Activated CD4-positive, alpha-beta T cell treated with anti-CD3 and anti-CD28 coated beads, Interleukin-10, Interleukin-2, amounts not matched to agents 100 ng/mL and 50 ng/mL, durations not matched to agents 16 hours and 8 hours (primary cell): ENCODE results near the gene SLFN5.
"Not testable (repeated sequence)": the region's sequence is repeated elsewhere in the genome, so short reads cannot be mapped to it uniquely, and the experiment has no call there.

Experiments used
- DNase-seq: peaks from one replicate; pipeline ENCODE4 v3.0.0-alpha.2; 2020

Gene SLFN5

GRCh38 chr17:35242805-35243560 is at the start of gene SLFN5:
TSS of gene SLFN5 (plus strand) at chr17:35243072. CDS start at chr17:35258691, 15,619 bp downstream.
- peak; percentile 95 for DNase-seq

- not testable (repeated sequence) for DNase-seq
These were observed 48.9 kb upstream of the SLFN5 start, which contains the start of gene SLC35G3 for GRCh38 chr17:35194001-35194400. TSS of gene SLC35G3 (minus strand) at chr17:35194393. CDS start at chr17:35194307, 86 bp downstream.

GRCh38 chr17:35195062-35195461 is 47.8 kb upstream of the SLFN5 start:
- DNase-seq: not testable (repeated sequence)

DNA sequence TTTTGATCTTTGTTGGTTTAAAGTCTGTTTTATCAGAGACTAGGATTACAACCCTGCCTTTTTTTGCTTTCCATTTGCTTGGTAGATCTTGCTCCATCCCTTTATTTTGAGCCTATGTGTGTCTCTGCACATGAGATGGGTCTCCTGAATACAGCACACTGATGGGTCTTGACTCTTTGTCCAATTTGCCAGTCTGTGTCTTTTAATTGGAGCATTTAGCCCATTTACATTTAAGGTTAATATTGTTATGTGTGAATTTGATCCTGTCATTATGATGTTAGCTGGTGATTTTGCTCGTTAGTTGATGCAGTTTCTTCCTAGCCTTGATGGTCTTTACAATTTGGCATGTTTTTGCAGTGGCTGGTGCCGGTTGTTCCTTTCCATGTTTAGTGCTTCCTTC is 40.3 kb upstream of the SLFN5 start:
- not testable (repeated sequence) for DNase-seq

DNA sequence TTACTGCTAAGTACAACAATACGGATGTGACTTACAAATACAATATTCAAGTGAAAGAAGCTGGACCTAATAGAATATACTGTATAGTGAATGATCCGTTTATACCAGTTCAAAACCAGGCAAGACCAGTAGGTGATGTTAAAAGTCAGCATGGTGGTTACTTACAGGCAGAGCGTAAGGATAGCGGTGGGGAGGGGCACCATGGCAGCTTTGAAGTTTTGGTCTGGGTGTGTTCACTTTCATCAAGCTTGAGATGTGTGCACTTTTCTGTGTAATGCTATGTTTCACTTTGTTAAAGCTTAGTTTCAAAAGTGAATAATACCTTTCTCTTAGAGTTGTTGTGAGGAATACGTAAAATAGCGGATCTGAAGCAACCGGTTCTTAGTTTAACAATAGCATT is 32.1 kb upstream of the SLFN5 start:
- DNase-seq: no peak

DNA sequence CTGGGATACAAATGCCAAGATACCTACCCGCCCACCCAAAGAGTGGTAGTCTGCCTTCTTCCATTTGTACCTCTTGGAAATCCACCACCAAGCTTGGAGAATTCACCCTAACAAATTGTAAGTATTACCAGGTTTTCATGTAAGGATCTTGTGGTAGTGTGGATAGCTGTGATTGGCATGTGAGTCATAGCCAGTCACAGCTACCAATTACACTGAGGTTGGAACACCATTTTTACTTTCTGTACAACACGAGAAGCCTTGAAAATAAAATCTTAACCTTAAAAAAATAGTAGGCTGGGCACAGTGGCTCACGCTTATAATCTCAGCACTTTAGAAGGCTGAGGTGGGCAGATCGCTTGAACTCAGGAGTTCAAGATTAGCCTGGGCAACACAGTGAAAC is 30.2 kb upstream of the SLFN5 start:
- peak; percentile 46 for DNase-seq

DNA sequence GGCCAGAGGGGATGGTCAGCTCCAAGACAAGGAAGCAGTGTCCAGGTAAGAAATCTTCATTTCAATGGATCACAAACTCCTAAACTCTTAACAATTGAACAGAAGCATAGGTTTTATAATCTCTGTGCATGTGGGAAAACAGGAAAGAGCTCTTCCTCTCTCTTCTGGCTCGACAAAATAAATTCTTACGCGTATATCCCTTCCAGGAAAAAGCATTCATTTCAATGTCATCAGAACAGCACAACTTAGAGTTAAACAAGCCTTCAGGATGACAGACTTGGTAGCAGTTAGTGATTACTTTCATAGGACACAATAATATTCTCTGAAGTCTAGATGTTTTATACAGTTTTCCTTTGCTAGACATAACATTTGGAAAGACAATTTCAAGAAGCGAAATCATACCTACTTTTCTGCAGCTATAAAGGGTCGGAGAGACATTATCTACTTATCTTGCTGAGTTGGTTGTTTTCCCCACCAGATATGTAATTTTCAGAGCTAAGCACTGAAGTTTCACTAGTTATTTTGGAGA is 29.4 kb upstream of the SLFN5 start:
- peak; percentile 28 for DNase-seq

GRCh38 chr17:35214192-35214591 is 28.7 kb upstream of the SLFN5 start:
- DNase-seq: peak; percentile 89

DNA sequence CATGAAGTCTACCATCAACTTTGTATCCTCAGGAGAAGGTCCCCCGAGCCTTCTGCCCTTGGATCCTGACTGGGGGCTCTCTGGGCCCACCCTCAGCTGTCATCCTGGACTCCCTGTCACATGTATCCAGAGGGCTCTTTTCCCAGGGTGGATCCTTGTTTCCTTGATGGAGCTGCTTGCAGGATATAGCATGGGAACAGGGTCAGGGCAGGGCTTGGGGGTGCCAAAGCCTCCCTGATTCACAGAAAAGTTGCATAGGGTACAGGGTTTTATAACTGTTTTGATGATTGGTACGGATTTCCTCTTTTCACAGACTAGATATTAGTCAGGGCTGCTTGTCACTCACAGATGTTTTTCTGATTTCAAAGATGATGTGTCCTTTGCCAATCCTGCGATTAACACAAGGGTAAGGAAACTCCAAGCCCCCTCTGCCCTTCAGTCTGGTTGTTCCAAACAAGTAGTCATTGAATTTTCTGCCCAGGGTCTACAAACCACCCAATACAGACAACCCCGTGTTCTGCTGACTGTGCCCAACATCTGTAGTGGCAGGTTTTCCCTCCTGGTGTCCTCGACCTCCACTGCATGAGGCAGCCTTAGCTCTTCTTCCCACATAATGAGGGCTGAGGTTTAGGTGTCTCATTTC is 28.1 kb upstream of the SLFN5 start:
- peak; percentile 81 for DNase-seq

GRCh38 chr17:35217107-35217506 is 25.8 kb upstream of the SLFN5 start:
- DNase-seq: no peak

DNA sequence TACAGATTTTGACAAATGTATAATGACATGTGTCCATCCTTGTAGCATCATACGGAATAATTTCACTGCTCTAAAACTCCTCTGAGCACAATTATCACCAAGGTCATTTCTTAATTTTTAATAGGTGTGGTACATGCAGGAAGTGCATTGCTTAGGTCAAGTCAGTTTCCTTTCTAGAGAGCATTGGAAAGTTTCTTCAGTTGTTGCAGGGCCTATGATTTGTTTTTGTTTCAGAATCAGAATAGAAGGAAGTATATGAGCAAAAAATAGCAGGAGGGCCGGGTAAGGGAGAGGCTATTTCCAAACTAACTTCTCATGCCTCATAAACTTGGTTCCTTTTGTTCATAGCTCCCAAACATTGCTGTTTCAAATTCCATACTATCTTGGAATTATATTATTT is 24.0 kb upstream of the SLFN5 start:
- peak; percentile 30 for DNase-seq

DNA sequence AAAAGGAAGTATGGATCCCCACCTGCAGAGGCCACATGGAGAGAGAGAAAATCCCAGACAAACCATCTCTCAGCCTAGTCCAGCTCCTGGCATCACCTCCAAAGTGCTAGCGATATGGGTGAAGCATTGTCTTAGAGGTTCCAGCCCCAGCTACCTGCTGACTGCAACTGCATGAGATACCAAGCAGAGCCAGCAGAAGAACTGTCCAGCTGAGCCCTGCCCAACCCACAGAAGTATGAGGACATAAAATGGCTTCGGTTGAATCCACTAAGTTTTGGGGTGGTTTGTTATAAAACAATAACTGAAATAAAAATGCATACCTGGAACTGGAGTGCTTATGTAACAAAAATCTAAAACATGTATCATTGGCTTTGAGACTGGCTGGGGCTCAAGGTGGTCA is 20.4 kb upstream of the SLFN5 start:
- DNase-seq: no peak

- no peak for DNase-seq
These were observed 18.4 kb upstream of the SLFN5 start for GRCh38 chr17:35224436-35224835.

GRCh38 chr17:35227546-35227945 is 15.3 kb upstream of the SLFN5 start:
- DNase-seq: no peak

GRCh38 chr17:35229638-35230037 is 13.2 kb upstream of the SLFN5 start:
- DNase-seq: no peak

- DNase-seq: not testable (repeated sequence)
These were observed 8.6 kb upstream of the SLFN5 start for GRCh38 chr17:35234315-35234714.

GRCh38 chr17:35235289-35235688 is 7.6 kb upstream of the SLFN5 start:
- DNase-seq: no peak

DNA sequence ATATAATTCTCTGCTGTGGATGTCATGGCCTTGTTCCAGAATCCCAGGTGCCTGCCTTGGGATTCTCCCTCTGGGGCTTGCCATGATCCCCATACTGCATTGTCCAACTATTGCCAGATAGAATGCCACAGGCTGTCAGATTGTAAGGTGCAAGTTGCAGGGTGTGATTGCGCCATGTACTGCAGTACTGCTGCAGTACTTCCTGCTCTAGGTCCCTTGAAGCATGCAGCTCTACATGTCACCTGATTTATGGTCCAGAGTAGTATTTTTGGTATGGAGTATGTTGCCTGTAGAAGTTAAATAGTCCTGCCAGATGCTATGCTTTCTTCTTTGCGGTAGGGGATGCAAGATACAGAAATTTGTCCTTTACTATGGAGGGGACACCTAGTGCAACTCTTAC is 7.0 kb upstream of the SLFN5 start:
- no peak for DNase-seq

DNA sequence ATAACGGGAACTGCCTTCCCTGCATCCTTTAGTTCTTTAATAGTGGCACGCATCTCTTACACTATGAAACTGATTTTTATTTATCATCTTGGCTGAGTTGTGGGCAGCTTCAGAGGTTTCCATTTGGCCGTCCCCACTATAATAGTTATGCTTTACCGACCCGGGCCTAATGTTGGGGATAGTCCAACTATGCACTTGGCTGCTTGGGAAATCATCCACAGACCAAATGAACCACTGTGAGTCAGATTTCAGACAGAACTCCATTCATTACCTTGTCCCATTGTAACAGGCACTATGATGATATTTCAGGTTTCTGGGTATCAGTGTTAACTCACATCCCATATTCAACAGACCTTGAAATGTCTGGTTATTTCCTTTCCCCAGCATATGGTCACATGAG is 6.1 kb upstream of the SLFN5 start:
- no peak for DNase-seq

DNA sequence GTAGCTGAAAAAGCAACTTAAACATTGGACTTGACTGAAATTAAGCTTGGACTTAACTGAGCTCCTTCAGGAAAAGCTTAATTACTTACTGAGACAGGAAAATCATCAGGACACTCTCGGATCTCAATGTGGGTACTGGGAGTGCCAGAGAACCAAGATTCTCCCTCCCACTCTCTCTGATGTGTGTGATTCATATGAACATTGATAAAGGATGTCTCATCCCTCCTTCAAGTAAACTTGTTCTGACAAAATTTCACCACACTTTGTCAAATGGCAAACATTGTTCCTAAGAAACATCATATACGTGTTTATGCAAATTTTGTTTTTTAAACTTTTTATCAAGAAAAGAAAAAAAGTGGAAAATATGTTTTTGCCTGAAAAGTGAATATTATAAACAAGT is 4.1 kb upstream of the SLFN5 start:
- peak; percentile 41 for DNase-seq

- no peak for DNase-seq
These were observed 3.0 kb upstream of the SLFN5 start for GRCh38 chr17:35239823-35240222.

DNA sequence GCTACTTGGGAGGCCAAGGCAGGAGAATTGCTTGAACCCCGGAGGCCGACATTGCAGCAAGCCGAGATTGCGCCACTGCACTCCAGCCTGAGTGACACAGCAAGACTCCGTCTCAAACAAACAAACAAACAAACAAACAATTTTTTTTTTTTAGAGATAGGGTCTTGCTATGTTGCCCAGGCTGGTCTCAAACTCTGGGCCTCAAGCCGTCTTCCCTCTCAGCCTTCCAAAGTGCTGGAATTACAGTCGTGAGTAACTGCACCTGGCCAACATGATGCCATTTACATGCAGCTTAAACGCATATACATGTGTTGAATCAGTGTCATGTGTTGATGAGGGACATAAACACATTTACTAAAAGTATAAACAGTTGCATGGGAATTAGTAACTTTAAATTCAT is 2.0 kb upstream of the SLFN5 start:
- no peak for DNase-seq

DNA sequence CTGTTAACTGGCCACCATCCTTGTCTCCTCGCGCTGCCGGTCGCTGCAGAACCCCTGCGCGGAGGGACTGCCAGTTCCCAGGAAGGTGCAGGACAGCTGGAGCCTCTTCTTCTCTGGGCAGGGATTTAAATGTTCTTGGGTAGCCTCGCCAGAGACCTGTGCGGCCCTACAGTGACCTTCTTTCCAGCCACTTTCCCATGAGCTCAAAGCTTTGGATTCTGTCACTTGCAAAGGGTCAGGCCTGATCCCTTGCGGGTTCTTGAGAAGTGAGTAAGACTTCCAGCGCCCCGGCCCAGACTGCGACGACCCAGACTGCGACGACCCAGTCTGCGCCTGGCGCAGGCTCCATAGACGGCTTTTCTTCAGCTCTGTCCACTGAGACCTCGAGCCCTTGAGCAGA is 1.4 kb upstream of the SLFN5 start:
- DNase-seq: peak; percentile 21

- DNase-seq: peak; percentile 94
These were observed 591 bp upstream of the SLFN5 start for GRCh38 chr17:35242158-35242804.
